NCI-H2196 treated with DMSO at 0.1 percent for 48 hours (cell line): ENCODE data around the gene HID1.
"Not testable (repeated sequence)": the region's sequence is repeated elsewhere in the genome, so short reads cannot be mapped to it uniquely, and the experiment has no call there.

Experiments used
- DNase-seq: peaks from one replicate; lab custom pipeline; 2025; ENCODE audit not compliant: unreplicated experiment; lab: John Stamatoyannopoulos, UW

HID1 gene, protein sequence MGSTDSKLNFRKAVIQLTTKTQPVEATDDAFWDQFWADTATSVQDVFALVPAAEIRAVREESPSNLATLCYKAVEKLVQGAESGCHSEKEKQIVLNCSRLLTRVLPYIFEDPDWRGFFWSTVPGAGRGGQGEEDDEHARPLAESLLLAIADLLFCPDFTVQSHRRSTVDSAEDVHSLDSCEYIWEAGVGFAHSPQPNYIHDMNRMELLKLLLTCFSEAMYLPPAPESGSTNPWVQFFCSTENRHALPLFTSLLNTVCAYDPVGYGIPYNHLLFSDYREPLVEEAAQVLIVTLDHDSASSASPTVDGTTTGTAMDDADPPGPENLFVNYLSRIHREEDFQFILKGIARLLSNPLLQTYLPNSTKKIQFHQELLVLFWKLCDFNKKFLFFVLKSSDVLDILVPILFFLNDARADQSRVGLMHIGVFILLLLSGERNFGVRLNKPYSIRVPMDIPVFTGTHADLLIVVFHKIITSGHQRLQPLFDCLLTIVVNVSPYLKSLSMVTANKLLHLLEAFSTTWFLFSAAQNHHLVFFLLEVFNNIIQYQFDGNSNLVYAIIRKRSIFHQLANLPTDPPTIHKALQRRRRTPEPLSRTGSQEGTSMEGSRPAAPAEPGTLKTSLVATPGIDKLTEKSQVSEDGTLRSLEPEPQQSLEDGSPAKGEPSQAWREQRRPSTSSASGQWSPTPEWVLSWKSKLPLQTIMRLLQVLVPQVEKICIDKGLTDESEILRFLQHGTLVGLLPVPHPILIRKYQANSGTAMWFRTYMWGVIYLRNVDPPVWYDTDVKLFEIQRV

GRCh38 chr17:74972107-74972972 lies at the start of gene HID1:
TSS of gene HID1 (minus strand) at chr17:74972759. CDS start at chr17:74972656, 103 bp downstream.
- DNase-seq: peak; percentile 43

- no peak for DNase-seq
Observed at GRCh38 chr17:75020331-75021110, 48.0 kb upstream of the HID1 start.

- DNase-seq: no peak
Observed at GRCh38 chr17:75019710-75020109, 47.2 kb upstream of the HID1 start.

GRCh38 chr17:75019146-75019545 lies 46.6 kb upstream of the HID1 start:
- no peak for DNase-seq

DNA sequence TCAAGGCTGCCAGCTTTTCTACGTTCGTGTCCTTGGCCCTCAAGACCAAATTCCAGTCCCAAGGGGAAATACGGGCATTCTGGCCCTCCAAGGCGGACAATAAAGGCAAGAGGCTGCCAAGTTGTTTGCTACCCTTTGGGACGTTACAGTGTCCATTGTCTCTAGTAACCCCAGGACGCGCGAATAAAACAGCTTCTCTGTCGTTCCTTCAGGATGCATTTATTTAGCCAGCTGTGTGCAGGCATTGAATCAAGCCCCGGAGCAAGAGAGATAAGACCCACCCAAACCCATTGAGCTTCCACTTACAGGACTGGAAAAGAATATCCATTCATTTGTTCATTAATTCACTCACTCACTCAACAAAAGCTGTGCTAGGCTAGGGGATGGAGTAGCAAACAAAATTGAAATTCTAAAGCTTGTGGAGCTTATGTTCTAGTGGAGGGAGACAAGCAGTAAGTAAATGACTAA lies 40.6 kb upstream of the HID1 start:
- no peak for DNase-seq

- DNase-seq: peak; percentile 70
Observed at GRCh38 chr17:75012346-75013091, 40.0 kb upstream of the HID1 start, which contains the start of gene MRPL58. TSS of gene MRPL58 (plus strand) at chr17:75012670. CDS start at chr17:75012687, 17 bp downstream.

GRCh38 chr17:75012096-75012345 lies 39.5 kb upstream of the HID1 start:
- DNase-seq: no peak

DNA sequence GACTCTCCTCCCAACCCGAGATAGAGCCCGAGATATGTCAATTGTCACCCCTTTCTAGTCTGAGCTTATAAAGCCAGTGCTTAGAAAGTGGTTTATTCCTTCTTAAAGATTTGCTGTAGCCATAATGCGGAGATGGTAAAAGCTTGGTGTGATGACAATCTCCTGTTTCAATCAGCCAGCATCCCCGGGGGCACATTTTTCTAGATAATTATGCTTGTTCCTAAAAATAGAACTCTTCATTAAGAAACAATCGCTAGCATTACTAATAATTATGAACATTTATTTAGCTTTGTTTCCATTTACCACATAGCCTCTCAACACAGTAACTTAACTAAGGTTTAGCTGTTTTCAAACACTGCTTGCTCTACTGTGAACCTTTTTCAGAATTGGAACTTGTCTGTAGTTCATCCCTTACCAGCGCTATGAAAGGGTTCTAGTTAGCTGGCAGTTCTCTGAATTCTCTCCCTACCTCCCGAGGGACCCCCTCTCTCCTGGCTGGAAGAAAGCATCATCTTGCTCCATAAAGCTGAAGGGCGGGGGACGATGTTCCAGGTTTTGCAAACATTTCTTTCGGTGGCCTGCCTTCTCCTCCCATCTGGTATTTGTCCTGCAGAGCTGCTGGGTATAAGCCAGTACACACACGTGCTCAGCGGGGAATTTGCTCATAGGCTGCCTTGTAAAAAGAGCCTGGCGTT lies 39.0 kb upstream of the HID1 start:
- DNase-seq: peak; percentile 58

- peak; percentile 92 for DNase-seq
Observed at GRCh38 chr17:75010683-75011400, 38.3 kb upstream of the HID1 start.

DNA sequence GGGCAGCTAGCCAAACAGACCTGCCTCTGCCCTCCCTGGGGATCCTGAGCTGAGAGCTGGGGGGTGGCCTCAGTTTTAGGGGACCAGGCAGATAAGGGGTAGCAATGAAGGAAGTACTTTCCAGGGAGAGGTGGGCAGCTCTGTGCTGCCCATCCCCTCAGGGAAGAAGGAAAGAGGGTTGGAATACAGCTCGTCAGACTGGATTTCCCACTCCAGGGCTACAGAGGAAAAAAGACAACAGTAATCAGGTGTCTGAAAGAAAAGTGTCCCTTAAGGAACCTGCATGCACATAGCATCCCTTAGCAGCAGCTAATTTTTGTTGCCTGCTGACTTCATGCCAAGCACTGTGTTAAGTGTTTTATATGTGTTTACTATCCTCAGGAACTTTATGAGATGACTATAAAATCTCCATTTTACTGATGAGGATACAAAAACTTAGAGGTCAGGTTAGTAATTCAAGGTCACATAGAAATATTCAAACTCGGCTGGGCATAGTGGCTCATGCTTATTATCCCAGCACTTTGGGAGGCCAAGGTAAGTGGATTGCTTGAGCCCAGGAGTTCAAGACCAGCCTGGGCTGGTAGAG lies 36.7 kb upstream of the HID1 start:
- DNase-seq: no peak

DNA sequence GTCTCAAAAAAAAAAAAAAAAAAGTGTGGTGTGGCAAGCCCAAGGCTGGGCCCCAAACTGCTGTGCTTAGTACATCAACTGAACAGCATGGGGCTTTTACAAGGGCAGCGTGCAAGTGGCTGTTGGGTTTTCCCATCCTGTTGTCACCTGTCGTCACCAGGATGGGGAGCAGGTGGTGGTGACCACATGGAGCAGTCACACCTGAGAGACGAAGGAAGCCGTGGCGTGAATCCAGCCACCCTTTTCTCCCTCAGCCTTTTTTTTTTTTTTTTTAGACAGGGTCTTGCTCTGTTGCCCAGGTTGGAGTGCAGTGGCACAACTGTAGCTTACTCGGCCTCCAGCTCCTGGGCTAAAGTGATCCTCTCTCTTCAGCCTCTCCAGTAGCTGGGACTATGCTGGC lies 35.8 kb upstream of the HID1 start:
- no peak for DNase-seq

- DNase-seq: no peak
Observed at GRCh38 chr17:75006653-75007052, 34.1 kb upstream of the HID1 start.

- DNase-seq: not testable (repeated sequence)
Observed at GRCh38 chr17:75006084-75006483, 33.5 kb upstream of the HID1 start.

DNA sequence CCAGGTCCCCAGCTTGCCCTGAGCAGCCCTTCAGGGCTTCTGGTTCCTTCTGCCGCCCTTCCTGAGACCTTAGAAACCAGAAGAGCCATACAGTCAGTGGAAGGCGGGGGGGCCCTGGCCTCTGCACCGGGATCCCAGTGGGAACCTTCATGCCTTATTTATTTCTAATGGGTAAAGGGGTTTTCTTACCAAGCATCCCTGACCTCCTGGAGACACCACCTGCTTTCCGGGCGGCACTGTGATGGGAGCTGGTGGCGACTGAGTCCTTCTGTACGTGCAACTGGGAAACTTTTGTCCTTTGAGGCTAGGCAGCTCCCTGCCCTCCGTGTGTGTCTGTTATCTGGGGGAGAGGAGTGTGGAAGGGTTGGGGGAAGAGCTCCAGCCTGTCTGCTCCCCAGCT lies 32.7 kb upstream of the HID1 start:
- no peak for DNase-seq

DNA sequence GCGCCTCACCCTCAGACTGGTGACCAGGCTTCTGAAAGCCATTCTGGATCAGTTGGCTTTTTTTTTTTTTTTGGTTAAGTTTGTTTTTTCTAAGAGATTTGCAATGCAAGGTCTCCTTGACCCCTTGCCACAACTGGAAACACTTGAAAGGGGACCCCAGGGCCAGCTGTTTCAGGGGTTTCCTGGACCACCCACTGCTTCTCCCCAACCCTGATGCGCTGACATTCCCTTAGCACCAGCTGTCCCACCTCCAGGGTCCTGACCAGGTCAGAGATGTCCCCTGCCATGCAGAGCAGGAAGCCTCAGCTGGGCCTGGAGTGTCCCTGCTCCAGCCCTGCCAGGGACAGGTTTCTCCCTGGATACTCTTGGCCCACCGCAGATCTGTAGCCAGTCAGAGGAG lies 31.8 kb upstream of the HID1 start:
- no peak for DNase-seq

GRCh38 chr17:75003957-75004355 lies 31.4 kb upstream of the HID1 start:
- DNase-seq: no peak

GRCh38 chr17:75003070-75003956 lies 30.8 kb upstream of the HID1 start:
- no peak for DNase-seq
